Measurements from ENCODE around the gene PIGT. TPM values are rescaled to one million over a fixed set of nuclear protein-coding genes. Genes with fewer than 3 reads are reported as not detected.

Gene PIGT
- total RNA-seq, 1 experiment from 2014 or later, result 259 TPM

GRCh38 chr20:45459606-45460005 is 43.7 kb downstream of the PIGT start:
- Histone ChIP-seq H3K36me3 (ENCODE audit: control insufficient read depth, insufficient read depth, low read length) (no peaks in the 10 kb centered on the region), H3K27me3 (replicated peaks; ENCODE audit: control insufficient read depth, insufficient read depth, low read length) (peaks cover 2% of the 10 kb centered on the region; the same call in 1 of the 2 replicates), H3K9me3 (no peaks in the 10 kb centered on the region), H3K4me1 (no peaks in the 10 kb centered on the region), H3K4me3 (ENCODE audit: low read depth, low read length) (no peak overlapping the region)
- H3K4me3 Mint-ChIP-seq (ENCODE audit: unreplicated experiment), result no peak overlapping the region
- ChIA-PET CTCF (interaction anchor here (0.7 to 2.9 kb wide), 7 partner anchors 10 to 311 kb away, joined by 3 to 16 read pairs (median 6); partner anchors contain the start of gene SYS1), POLR2A (no interaction called here)
- H3K9me3 Mint-ChIP-seq (ENCODE audit: unreplicated experiment), result no peaks in the 10 kb centered on the region
- H3K27me3 Mint-ChIP-seq (ENCODE audit: insufficient read depth, unreplicated experiment), result peaks cover 3% of the 10 kb centered on the region
- DNase-seq, result peak in 1 of 2 experiments; percentile 60
- H3K27ac Mint-ChIP-seq (ENCODE audit: unreplicated experiment), result no peak overlapping the region
- no peaks in the 10 kb centered on the region for H3K36me3 Mint-ChIP-seq (ENCODE audit: insufficient read depth, unreplicated experiment)
- BruUV-seq (replicated peaks), result no TSS peak
- TF ChIP-seq CTCF (IDR thresholded peaks at IDR 0.05; ENCODE audit: insufficient read depth in 1 of 2, low read depth in 1 of 2, low read length in 1 of 2, severe bottlenecking in 1 of 2, unreplicated experiment in 1 of 2), result peak; percentile 50 to 68
- intact Hi-C loops (cut with micrococcal nuclease; ENCODE audit: unreplicated experiment), result no loop called here
- no peaks in the 10 kb centered on the region for H3K4me1 Mint-ChIP-seq (ENCODE audit: low read depth, unreplicated experiment)

GRCh38 chr20:45461225-45461624 is 45.3 kb downstream of the PIGT start:
- no peak overlapping the region for H3K27ac Mint-ChIP-seq (ENCODE audit: unreplicated experiment)
- BruUV-seq (replicated peaks), result no TSS peak
- TF ChIP-seq CTCF (IDR thresholded peaks at IDR 0.05; ENCODE audit: insufficient read depth in 1 of 2, low read depth in 1 of 2, low read length in 1 of 2, severe bottlenecking in 1 of 2, unreplicated experiment in 1 of 2), result no peak
- intact Hi-C loops (cut with micrococcal nuclease; ENCODE audit: unreplicated experiment), result no loop called here
- Histone ChIP-seq H3K27me3 (replicated peaks; ENCODE audit: control insufficient read depth, insufficient read depth, low read length) (peaks cover 2% of the 10 kb centered on the region; the same call in 1 of the 2 replicates), H3K4me3 (ENCODE audit: low read depth, low read length) (no peak overlapping the region), H3K9me3 (no peaks in the 10 kb centered on the region), H3K36me3 (ENCODE audit: control insufficient read depth, insufficient read depth, low read length) (no peaks in the 10 kb centered on the region), H3K4me1 (no peaks in the 10 kb centered on the region)
- H3K9me3 Mint-ChIP-seq (ENCODE audit: unreplicated experiment), result no peaks in the 10 kb centered on the region
- POLR2A ChIA-PET, result no interaction called here
- DNase-seq, result no peak
- CTCF ChIA-PET, result interaction anchor here (2.0 to 2.4 kb wide), 2 partner anchors 139 to 310 kb away, joined by 5 to 12 read pairs; no protein-coding TSS in a partner anchor
- H3K4me3 Mint-ChIP-seq (ENCODE audit: unreplicated experiment), result no peak overlapping the region
- peaks cover 3% of the 10 kb centered on the region for H3K27me3 Mint-ChIP-seq (ENCODE audit: insufficient read depth, unreplicated experiment)
- H3K4me1 Mint-ChIP-seq (ENCODE audit: low read depth, unreplicated experiment), result no peaks in the 10 kb centered on the region
- H3K36me3 Mint-ChIP-seq (ENCODE audit: insufficient read depth, unreplicated experiment), result no peaks in the 10 kb centered on the region

- ChIA-PET POLR2A (no interaction called here), CTCF (interaction anchor here (0.9 to 1.4 kb wide), 2 partner anchors 26 to 309 kb away, joined by 3 to 6 read pairs; no protein-coding TSS in a partner anchor)
- H3K27me3 Mint-ChIP-seq (ENCODE audit: insufficient read depth, unreplicated experiment), result peaks cover 3% of the 10 kb centered on the region
- peaks cover 2% of the 10 kb centered on the region for H3K27me3 ChIP-seq (replicated peaks; ENCODE audit: control insufficient read depth, insufficient read depth, low read length)
- TF ChIP-seq CTCF (IDR thresholded peaks at IDR 0.05; ENCODE audit: insufficient read depth in 1 of 2, low read depth in 1 of 2, low read length in 1 of 2, severe bottlenecking in 1 of 2, unreplicated experiment in 1 of 2), result no peak
- no peaks in the 10 kb centered on the region for H3K36me3 Mint-ChIP-seq (ENCODE audit: insufficient read depth, unreplicated experiment)
- no peaks in the 10 kb centered on the region for H3K9me3 Mint-ChIP-seq (ENCODE audit: unreplicated experiment)
- intact Hi-C loops (cut with micrococcal nuclease; ENCODE audit: unreplicated experiment), result no loop called here
- H3K9me3 ChIP-seq, result no peaks in the 10 kb centered on the region
- no TSS peak for BruUV-seq (replicated peaks)
- H3K4me3 ChIP-seq (ENCODE audit: low read depth, low read length), result no peak overlapping the region
- peaks cover under 1% of the 10 kb centered on the region for H3K4me1 Mint-ChIP-seq (ENCODE audit: low read depth, unreplicated experiment)
- H3K27ac Mint-ChIP-seq (ENCODE audit: unreplicated experiment), result no peak overlapping the region
- no peak for DNase-seq
- H3K4me1 ChIP-seq, result peaks cover under 1% of the 10 kb centered on the region; the same call in 1 of the 2 replicates
- H3K36me3 ChIP-seq (ENCODE audit: control insufficient read depth, insufficient read depth, low read length), result no peaks in the 10 kb centered on the region
- no peak overlapping the region for H3K4me3 Mint-ChIP-seq (ENCODE audit: unreplicated experiment)
Observed at GRCh38 chr20:45462711-45463509, 47.0 kb downstream of the PIGT start.

Data from Caco-2 (cell line).